ENCODE measurements around the gene GNAL. TPM values are rescaled to one million over a fixed set of nuclear protein-coding genes. Genes with fewer than 3 reads are reported as not detected.

The GNAL gene
- total RNA-seq, 1 experiment from 2014 or later, result 0.61 TPM

DNA sequence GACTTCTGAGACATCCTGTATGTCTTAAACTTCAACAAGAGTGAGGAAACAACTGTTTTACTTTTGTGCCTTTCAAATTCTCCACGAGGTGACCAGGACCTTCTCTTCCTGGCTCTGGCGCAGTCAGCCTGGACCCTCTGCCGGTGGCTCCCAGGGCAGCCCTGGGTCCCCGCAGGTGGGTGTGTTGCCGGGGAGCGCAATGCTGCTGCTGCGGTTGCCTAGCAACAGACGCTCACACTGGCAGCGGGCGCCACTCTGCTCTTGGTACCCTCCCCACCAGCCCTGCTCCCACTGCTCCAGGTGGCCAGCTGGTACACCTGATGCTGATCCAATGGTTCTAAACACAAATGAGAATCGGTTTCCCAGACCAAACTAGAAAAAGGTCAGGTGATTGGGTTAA, 58.7 kb downstream of the GNAL start:
- BruUV-seq (replicated peaks), result no TSS peak
- no peaks in the 10 kb centered on the region for H3K36me3 Mint-ChIP-seq (ENCODE audit: insufficient read depth, unreplicated experiment)
- H3K4me3 Mint-ChIP-seq (ENCODE audit: low read depth, unreplicated experiment), result no peak overlapping the region
- intact Hi-C loops (cut with micrococcal nuclease; ENCODE audit: unreplicated experiment), result no loop called here
- TF ChIP-seq, protein P1, sequence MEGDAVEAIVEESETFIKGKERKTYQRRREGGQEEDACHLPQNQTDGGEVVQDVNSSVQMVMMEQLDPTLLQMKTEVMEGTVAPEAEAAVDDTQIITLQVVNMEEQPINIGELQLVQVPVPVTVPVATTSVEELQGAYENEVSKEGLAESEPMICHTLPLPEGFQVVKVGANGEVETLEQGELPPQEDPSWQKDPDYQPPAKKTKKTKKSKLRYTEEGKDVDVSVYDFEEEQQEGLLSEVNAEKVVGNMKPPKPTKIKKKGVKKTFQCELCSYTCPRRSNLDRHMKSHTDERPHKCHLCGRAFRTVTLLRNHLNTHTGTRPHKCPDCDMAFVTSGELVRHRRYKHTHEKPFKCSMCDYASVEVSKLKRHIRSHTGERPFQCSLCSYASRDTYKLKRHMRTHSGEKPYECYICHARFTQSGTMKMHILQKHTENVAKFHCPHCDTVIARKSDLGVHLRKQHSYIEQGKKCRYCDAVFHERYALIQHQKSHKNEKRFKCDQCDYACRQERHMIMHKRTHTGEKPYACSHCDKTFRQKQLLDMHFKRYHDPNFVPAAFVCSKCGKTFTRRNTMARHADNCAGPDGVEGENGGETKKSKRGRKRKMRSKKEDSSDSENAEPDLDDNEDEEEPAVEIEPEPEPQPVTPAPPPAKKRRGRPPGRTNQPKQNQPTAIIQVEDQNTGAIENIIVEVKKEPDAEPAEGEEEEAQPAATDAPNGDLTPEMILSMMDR (IDR thresholded peaks at IDR 0.05; ENCODE audit: unreplicated experiment), result no peak
- CTCF ChIA-PET, result no interaction called here
- H3K4me1 Mint-ChIP-seq (ENCODE audit: low read depth, unreplicated experiment), result no peaks in the 10 kb centered on the region
- no peaks in the 10 kb centered on the region for H3K9me3 Mint-ChIP-seq (ENCODE audit: low read depth, unreplicated experiment)
- H3K27me3 Mint-ChIP-seq (ENCODE audit: unreplicated experiment), result peaks cover 83% of the 10 kb centered on the region
- H3K27ac Mint-ChIP-seq (ENCODE audit: unreplicated experiment), result no peak overlapping the region
- DNase-seq, result no peak

DNA sequence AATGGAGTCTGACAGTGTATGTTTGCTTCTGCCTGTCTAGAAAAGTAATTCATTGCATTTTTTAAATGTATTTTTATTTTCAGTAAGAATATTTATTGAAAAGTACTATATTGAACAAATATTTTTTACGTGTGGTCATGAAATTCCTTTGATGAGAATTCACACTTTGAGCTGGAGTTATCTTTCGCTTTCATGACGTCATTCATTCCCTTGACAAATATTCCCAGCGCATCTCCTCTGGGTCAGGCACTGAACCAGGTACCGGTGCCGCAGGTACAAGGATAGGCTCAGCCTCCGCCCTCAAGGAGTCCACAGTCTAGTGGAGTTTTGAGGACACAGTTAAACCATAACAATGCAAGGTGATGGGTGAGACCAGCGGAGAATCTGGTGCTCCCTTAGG, 60.2 kb downstream of the GNAL start:
- BruUV-seq (replicated peaks), result no TSS peak
- Mint-ChIP-seq H3K27ac (ENCODE audit: unreplicated experiment) (no peak overlapping the region), H3K9me3 (ENCODE audit: low read depth, unreplicated experiment) (no peaks in the 10 kb centered on the region), H3K27me3 (ENCODE audit: unreplicated experiment) (peaks cover 68% of the 10 kb centered on the region), H3K4me1 (ENCODE audit: low read depth, unreplicated experiment) (no peaks in the 10 kb centered on the region), H3K4me3 (ENCODE audit: low read depth, unreplicated experiment) (no peak overlapping the region), H3K36me3 (ENCODE audit: insufficient read depth, unreplicated experiment) (no peaks in the 10 kb centered on the region)
- CTCF ChIA-PET, result interaction anchor here (1.5 kb wide), 1 partner anchor 19 kb away, joined by 3 read pairs; no protein-coding TSS in a partner anchor
- intact Hi-C loops (cut with micrococcal nuclease; ENCODE audit: unreplicated experiment), result no loop called here
- TF ChIP-seq, protein P1 (IDR thresholded peaks at IDR 0.05; ENCODE audit: unreplicated experiment), result no peak
- no peak for DNase-seq

DNA sequence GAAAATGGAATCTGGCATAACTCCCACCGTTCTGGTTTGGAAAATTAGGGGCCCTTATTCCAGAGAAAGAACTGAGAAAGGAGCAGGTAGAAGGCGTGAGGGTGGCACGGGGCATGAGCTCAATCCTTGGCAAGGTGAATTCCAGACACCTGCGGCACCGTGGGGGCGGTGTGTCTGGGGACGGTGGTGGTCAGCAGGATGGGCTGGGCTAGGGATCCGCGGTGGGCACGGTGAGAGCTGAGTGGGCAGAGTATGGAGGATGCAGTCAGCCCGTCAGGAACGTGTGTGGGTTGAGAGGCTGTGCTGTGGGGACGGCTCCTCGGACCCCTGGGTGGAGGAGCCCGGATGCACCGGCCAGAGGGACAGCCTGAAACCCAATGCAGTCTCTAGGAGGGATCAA, 61.1 kb downstream of the GNAL start:
- intact Hi-C loops (cut with micrococcal nuclease; ENCODE audit: unreplicated experiment), result no loop called here
- no peak for DNase-seq
- Mint-ChIP-seq H3K4me3 (ENCODE audit: low read depth, unreplicated experiment) (no peak overlapping the region), H3K9me3 (ENCODE audit: low read depth, unreplicated experiment) (no peaks in the 10 kb centered on the region), H3K27me3 (ENCODE audit: unreplicated experiment) (peaks cover 68% of the 10 kb centered on the region), H3K4me1 (ENCODE audit: low read depth, unreplicated experiment) (no peaks in the 10 kb centered on the region), H3K27ac (ENCODE audit: unreplicated experiment) (no peak overlapping the region), H3K36me3 (ENCODE audit: insufficient read depth, unreplicated experiment) (no peaks in the 10 kb centered on the region)
- CTCF ChIA-PET, result interaction anchor here (1.5 kb wide), 1 partner anchor 18 kb away, joined by 3 read pairs; no protein-coding TSS in a partner anchor
- no TSS peak for BruUV-seq (replicated peaks)
- TF ChIP-seq, protein P1 (IDR thresholded peaks at IDR 0.05; ENCODE audit: unreplicated experiment), result no peak

DNA sequence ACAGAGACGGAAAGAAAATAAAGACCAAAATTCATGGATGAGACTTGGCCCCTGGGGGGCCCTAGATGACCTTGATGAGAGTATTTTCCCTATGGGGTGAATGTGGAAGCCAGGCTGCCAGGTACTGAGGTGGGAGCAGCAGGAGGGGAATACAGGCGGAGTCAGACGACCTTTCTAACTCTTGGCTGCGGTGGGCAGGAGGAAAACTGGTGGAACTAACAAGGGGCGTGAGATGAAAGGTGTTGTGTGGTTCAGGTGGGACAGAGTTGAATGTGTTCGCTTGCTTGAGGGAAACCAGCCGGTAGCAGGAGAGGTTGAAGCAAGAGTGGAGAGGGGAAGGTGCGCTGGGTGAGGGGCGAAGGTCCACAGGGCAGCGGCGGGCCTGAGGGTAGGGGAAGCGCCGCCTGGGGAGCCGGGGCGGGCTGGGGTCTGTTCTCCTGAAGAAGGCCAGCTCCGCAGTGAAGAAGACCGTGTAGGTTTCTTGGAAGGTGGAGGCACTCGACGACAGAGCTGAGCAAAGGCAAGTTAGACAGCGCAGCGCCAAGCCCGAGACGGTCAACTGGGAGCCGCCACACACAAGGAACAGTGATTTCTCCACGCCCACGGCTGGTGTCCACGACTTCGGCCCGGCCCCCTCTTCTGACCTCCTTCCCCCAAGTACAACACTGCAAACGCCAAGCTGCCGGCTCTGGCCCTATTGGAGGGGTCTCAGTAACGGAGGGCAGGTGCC, 61.7 kb downstream of the GNAL start:
- Mint-ChIP-seq H3K9me3 (ENCODE audit: low read depth, unreplicated experiment) (no peaks in the 10 kb centered on the region), H3K4me3 (ENCODE audit: low read depth, unreplicated experiment) (no peak overlapping the region), H3K27ac (ENCODE audit: unreplicated experiment) (no peak overlapping the region), H3K36me3 (ENCODE audit: insufficient read depth, unreplicated experiment) (no peaks in the 10 kb centered on the region), H3K27me3 (ENCODE audit: unreplicated experiment) (peaks cover 68% of the 10 kb centered on the region), H3K4me1 (ENCODE audit: low read depth, unreplicated experiment) (no peaks in the 10 kb centered on the region)
- TF ChIP-seq, protein P1 (IDR thresholded peaks at IDR 0.05; ENCODE audit: unreplicated experiment), result no peak
- DNase-seq, result no peak
- BruUV-seq (replicated peaks), result no TSS peak
- CTCF ChIA-PET, result interaction anchor here (0.8 to 1.5 kb wide), 2 partner anchors 16 to 17 kb away, joined by 3 to 13 read pairs; no protein-coding TSS in a partner anchor
- intact Hi-C loops (cut with micrococcal nuclease; ENCODE audit: unreplicated experiment), result no loop called here
